Naive thymus-derived CD4-positive, alpha-beta T cell (primary cell): Measurements from ENCODE around the gene STON2. TPM values are rescaled to one million over a fixed set of nuclear protein-coding genes. Genes with fewer than 3 reads are reported as not detected.
"Not testable (repeated sequence)": the region's sequence is repeated elsewhere in the genome, so short reads cannot be mapped to it uniquely, and the experiment has no call there.

Source experiments
- ATAC-seq: fragments of 150-1000 bp; cut with Tn5 transposase; 2 replicates; pipeline ENCODE4 v1.10.0; 2021; ENCODE audit warnings: mild to moderate bottlenecking, moderate library complexity
- CTCF ChIA-PET: fragments of 350-600 bp; sonication (Branson Sonifier 250); formaldehyde crosslinking; loops from one replicate; lab custom pipeline; 2021; ENCODE audit warnings: antibody characterized with exemption; lab: Charles Lee
- POLR2A ChIA-PET: fragments of 350-600 bp; sonication (Branson Sonifier 250); formaldehyde crosslinking; loops from one replicate; lab custom pipeline; 2021; ENCODE audit warnings: antibody characterized with exemption, inconsistent platforms; lab: Charles Lee
- DNase-seq, 9 donors: peaks; one replicate each; pipeline versions ENCODE4 v3.0.0 to v3.0.0-alpha.2; 2020 to 2022; ENCODE audit warnings: mixed read lengths in 1 of 9
- H3K27ac ChIP-seq: one replicate; pipeline ENCODE4 v1.7.0; 2013; ENCODE audit warnings: mild to moderate bottlenecking, low read depth, low read length, moderate library complexity
- H3K27me3 ChIP-seq, 2 donors: one replicate each; pipeline ENCODE4 v1.7.0; 2013; ENCODE audit warnings: low read length in 2 of 2, mild to moderate bottlenecking in 2 of 2, moderate library complexity in 2 of 2; ENCODE audit not compliant: control insufficient read depth in 2 of 2, insufficient read depth in 2 of 2
- H3K36me3 ChIP-seq, 3 experiments: 1 replicate in 2 of 3; 2 replicates in 1 of 3; pipeline ENCODE4 v1.7.0; 2013; ENCODE audit warnings: low read length in 3 of 3, mild to moderate bottlenecking in 3 of 3, moderate library complexity in 1 of 3; ENCODE audit not compliant: insufficient read depth in 3 of 3, control insufficient read depth in 2 of 3
- H3K4me1 ChIP-seq, 2 donors: one replicate each; pipeline ENCODE4 v1.7.0; 2013; ENCODE audit warnings: low read length in 2 of 2, mild to moderate bottlenecking in 2 of 2, moderate library complexity in 1 of 2; ENCODE audit not compliant: control insufficient read depth in 2 of 2, insufficient read depth in 2 of 2
- H3K4me3 ChIP-seq: 2 replicates; pipeline ENCODE4 v1.7.0; 2013; ENCODE audit warnings: mild to moderate bottlenecking, low read length
- H3K9me3 ChIP-seq, 3 experiments: 1 replicate in 2 of 3; 2 replicates in 1 of 3; pipeline ENCODE4 v1.7.0; 2013; ENCODE audit warnings: low read length in 3 of 3; ENCODE audit not compliant: control insufficient read depth in 2 of 3
- H3K27ac Mint-ChIP-seq, 9 donors: one replicate each; pipeline ENCODE4 v1.8.0; 2020 to 2022; ENCODE audit warnings: mixed read lengths in 9 of 9, mild to moderate bottlenecking in 8 of 9, moderate library complexity in 5 of 9, inconsistent platforms in 2 of 9
- H3K27me3 Mint-ChIP-seq, 5 donors: one replicate each; pipeline ENCODE4 v1.8.0; 2021 to 2022; ENCODE audit warnings: mixed read lengths in 5 of 5, mild to moderate bottlenecking in 1 of 5
- H3K36me3 Mint-ChIP-seq, 5 donors: one replicate each; pipeline ENCODE4 v1.8.0; 2020 to 2022; ENCODE audit warnings: mixed read lengths in 5 of 5, mild to moderate bottlenecking in 3 of 5, inconsistent platforms in 1 of 5
- H3K4me1 Mint-ChIP-seq, 7 donors: one replicate each; pipeline ENCODE4 v1.8.0; 2020 to 2022; ENCODE audit warnings: mixed read lengths in 7 of 7, mild to moderate bottlenecking in 3 of 7, inconsistent platforms in 1 of 7
- H3K4me3 Mint-ChIP-seq, 10 donors: one replicate each; pipeline ENCODE4 v1.8.0; 2020 to 2022; ENCODE audit warnings: mild to moderate bottlenecking in 10 of 10, mixed read lengths in 10 of 10, moderate library complexity in 6 of 10, inconsistent platforms in 2 of 10
- H3K9me3 Mint-ChIP-seq, 11 donors: one replicate each; pipeline ENCODE4 v1.8.0; 2020 to 2022; ENCODE audit warnings: mixed read lengths in 11 of 11, mild to moderate bottlenecking in 4 of 11, inconsistent platforms in 1 of 11, moderate library complexity in 1 of 11
- intact Hi-C, 2 donors: fragments of 100-400 bp; cut with micrococcal nuclease; formaldehyde crosslinking; loops; one replicate each; pipeline ENCODE4 v1.15.1; 2023
- polyA plus RNA-seq, 2 donors: library from polyadenylated mRNA; unstranded; fragments of 300-500 nt; fragmentation: Illumina TruSeq; gene quantifications; one replicate each; pipeline ENCODE4 v1.2.3, GENCODE V29; 2021
- total RNA-seq, 6 experiments: library from RNA in 5 of 6; stranded (reverse) in 5 of 6; gene quantifications; 1 replicate in 5 of 6; 2 replicates in 1 of 6; pipeline ENCODE4 v1.2.3 and lab custom pipeline; 2021 to 2026

The STON2 gene
- total and polyA plus RNA-seq, 7 experiments from 2014 or later, result 0.19 to 3.4 (median 0.65) TPM; not detected in 4

DNA sequence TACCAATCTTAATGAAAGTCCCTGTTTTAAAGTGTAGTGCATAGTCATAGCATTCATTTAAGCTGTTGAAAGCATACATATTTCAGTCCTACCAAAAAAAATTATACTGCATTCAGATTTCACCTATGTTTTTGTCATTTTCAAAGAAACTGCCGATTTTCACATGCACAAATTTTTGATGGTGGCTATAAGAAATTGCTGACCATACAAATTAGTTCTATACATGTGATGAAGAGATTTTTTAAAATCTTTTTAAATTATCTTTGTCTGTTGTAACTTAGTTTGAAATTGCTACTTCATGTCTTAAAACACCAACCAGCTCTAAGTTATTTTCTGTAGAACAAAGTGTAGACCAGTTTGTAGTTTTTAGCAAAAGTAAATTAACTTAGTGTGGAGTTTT lies 175.9 kb downstream of the STON2 start:
- ChIA-PET CTCF (interaction anchor here (0.5 kb wide), 1 partner anchor 35 kb away, joined by 3 read pairs; no protein-coding TSS in a partner anchor), POLR2A (no interaction called here)
- no peaks in the 10 kb centered on the region for H3K27me3 ChIP-seq
- no peak overlapping the region for H3K4me3 Mint-ChIP-seq
- intact Hi-C loops, result no loop called here
- no peak overlapping the region for H3K27ac Mint-ChIP-seq
- peaks cover 0 to 11% (median 0%) of the 10 kb centered on the region in 5 donors for H3K27me3 Mint-ChIP-seq
- H3K9me3 ChIP-seq, result no peaks in the 10 kb centered on the region
- peaks cover 0 to 9% (median 0%) of the 10 kb centered on the region in 5 donors for H3K36me3 Mint-ChIP-seq
- peaks cover 0 to 5% (median 0%) of the 10 kb centered on the region in 3 experiments for H3K36me3 ChIP-seq
- H3K4me1 ChIP-seq, result peaks cover 6 to 8% of the 10 kb centered on the region in 2 donors
- DNase-seq (no peak), ATAC-seq (no peak)
- peaks cover 0 to 15% (median 6%) of the 10 kb centered on the region in 7 donors for H3K4me1 Mint-ChIP-seq
- H3K9me3 Mint-ChIP-seq, result peaks cover 0 to 11% (median 0%) of the 10 kb centered on the region in 11 donors
- H3K27ac ChIP-seq, result no peak overlapping the region
- no peak overlapping the region for H3K4me3 ChIP-seq

DNA sequence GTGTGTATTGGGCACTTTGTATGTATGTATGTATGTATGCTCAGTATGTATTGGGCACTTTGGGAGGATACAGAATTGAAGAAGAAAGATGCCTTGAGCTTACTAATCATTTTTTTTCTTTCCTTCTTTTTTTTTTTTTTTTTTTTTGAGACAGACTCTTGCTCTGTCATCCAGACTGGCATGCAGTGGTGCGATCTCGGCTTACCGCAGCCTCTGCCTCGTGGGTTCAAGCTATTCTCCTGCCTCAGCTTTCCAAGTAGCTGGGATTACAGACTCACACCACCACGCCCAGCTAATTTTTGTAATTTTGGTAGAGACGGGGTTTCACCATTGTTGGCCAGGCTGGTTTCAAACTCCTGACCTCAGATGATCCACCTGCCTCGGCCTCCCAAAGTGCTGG lies 176.3 kb downstream of the STON2 start:
- DNase-seq, H3K27ac ChIP-seq, H3K27me3 ChIP-seq, intact Hi-C loops, H3K9me3 ChIP-seq, H3K27ac Mint-ChIP-seq, H3K4me3 Mint-ChIP-seq, ATAC-seq, CTCF ChIA-PET, H3K36me3 ChIP-seq, H3K4me3 ChIP-seq: not testable (repeated sequence)
- H3K36me3 Mint-ChIP-seq, result peaks cover 0 to 10% (median 0%) of the 10 kb centered on the region in 5 donors
- peaks cover 0 to 11% (median 0%) of the 10 kb centered on the region in 11 donors for H3K9me3 Mint-ChIP-seq
- H3K4me1 Mint-ChIP-seq, result peaks cover 0 to 20% (median 10%) of the 10 kb centered on the region in 7 donors
- H3K27me3 Mint-ChIP-seq, result peaks cover 0 to 11% (median 0%) of the 10 kb centered on the region in 5 donors
- peaks cover 7 to 11% of the 10 kb centered on the region in 2 donors for H3K4me1 ChIP-seq
- POLR2A ChIA-PET, result interaction anchor here (0.6 kb wide), 1 partner anchor 190 kb away, joined by 3 read pairs; no protein-coding TSS in a partner anchor

DNA sequence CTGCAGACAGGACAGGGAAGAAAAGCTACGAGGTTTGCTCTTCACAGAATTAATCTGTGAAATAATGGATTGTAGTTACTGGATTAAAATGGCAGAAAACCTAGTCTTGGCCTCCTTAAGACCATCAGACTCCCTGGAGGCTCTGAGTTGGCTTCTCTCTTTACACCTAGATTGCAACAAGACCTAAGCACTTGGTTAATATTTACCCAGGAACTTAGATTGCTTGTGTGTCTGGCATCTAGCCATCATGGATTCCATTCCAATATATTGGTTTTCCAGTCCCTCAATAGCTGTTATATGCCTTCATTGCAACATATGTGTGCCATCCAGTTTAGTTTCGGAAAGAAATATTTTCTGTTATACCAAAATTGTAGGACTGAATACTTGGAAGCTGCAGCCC lies 177.4 kb downstream of the STON2 start:
- Histone ChIP-seq H3K27ac (no peak overlapping the region), H3K27me3 (no peaks in the 10 kb centered on the region), H3K36me3 (peaks cover 0 to 5% (median 0%) of the 10 kb centered on the region in 3 experiments), H3K9me3 (no peaks in the 10 kb centered on the region), H3K4me3 (no peak overlapping the region), H3K4me1 (peaks cover 16 to 22% of the 10 kb centered on the region in 2 donors)
- peak overlapping the region in 3 of 10 donors; percentile 56 to 99 (median 92) for H3K4me3 Mint-ChIP-seq
- H3K27me3 Mint-ChIP-seq, result peaks cover 0 to 11% (median 0%) of the 10 kb centered on the region in 5 donors
- POLR2A ChIA-PET, result interaction anchor here (1.1 to 3.5 kb wide), 4 partner anchors 11 to 290 kb away, joined by 3 to 28 read pairs (median 8); no protein-coding TSS in a partner anchor
- DNase-seq (no peak), ATAC-seq (no peak)
- peaks cover 0 to 10% (median 0%) of the 10 kb centered on the region in 5 donors for H3K36me3 Mint-ChIP-seq
- H3K4me1 Mint-ChIP-seq, result peaks cover 6 to 31% (median 17%) of the 10 kb centered on the region in 7 donors
- H3K9me3 Mint-ChIP-seq, result peaks cover 0 to 11% (median 0%) of the 10 kb centered on the region in 11 donors
- peak overlapping the region in 2 of 9 donors; percentile 98 to 100 for H3K27ac Mint-ChIP-seq
- intact Hi-C loops, result no loop called here
- CTCF ChIA-PET, result no interaction called here

DNA sequence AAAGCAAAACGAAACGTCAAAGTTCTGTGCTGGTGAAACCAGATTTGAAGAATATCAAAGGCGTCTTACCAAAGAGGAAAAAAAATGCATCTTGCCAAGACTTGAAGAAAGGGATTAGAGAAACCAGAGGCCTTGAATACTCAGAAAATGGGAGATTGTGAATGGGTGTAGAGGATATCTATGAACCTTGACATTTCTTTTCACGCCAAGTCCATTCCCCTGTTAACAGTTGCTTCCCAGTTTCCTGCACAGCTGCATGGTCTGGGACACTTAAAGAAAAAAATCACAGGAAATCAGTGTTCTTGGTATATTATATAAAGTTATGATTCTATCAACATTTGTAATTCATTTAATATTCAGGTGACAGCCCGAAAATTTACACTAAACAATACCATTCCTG lies 178.0 kb downstream of the STON2 start:
- H3K27ac Mint-ChIP-seq, result peak overlapping the region; percentile 98 to 100 (median 99)
- H3K9me3 ChIP-seq, result no peaks in the 10 kb centered on the region
- H3K27me3 ChIP-seq, result no peaks in the 10 kb centered on the region
- DNase-seq, result no peak
- intact Hi-C loops, result no loop called here
- peaks cover 0 to 10% (median 0%) of the 10 kb centered on the region in 5 donors for H3K36me3 Mint-ChIP-seq
- H3K4me3 Mint-ChIP-seq, result peak overlapping the region; percentile 92 to 99 (median 94)
- peaks cover 21 to 28% of the 10 kb centered on the region in 2 donors for H3K4me1 ChIP-seq
- no peak overlapping the region for H3K27ac ChIP-seq
- H3K9me3 Mint-ChIP-seq, result peaks cover 0 to 11% (median 0%) of the 10 kb centered on the region in 11 donors
- H3K4me3 ChIP-seq, result no peak overlapping the region
- ATAC-seq, result no peak
- H3K36me3 ChIP-seq, result peaks cover 0 to 5% (median 0%) of the 10 kb centered on the region in 3 experiments
- ChIA-PET POLR2A (interaction anchor here (1.1 to 3.5 kb wide), 4 partner anchors 11 to 291 kb away, joined by 3 to 28 read pairs (median 8); no protein-coding TSS in a partner anchor), CTCF (no interaction called here)
- peaks cover 10 to 36% (median 23%) of the 10 kb centered on the region in 7 donors for H3K4me1 Mint-ChIP-seq
- peaks cover 0 to 11% (median 0%) of the 10 kb centered on the region in 5 donors for H3K27me3 Mint-ChIP-seq

DNA sequence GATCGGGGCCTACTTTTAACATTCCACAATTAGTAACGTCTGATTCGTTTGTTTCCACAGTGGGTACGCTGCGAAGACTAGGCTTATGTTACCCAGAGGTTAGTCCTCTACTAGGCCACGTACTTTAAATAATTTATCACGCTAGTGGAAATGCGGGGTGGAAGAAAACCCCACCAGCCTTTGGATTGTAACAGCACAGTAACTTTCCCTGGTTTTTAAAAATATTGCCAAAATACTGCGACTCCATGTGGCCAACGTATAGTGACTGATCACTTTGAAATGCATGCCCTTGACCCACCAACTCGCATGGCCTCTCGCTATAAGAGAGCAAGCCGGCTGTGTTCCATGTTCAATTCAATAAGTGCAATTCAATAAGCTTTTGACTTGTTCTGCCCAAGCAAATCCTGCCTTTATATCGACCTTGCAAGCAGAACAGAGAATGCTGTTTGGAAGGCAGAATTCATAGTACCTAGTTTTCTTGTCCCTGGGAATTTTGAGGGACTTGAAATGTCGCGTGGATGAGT lies 178.5 kb downstream of the STON2 start:
- H3K9me3 ChIP-seq, result no peaks in the 10 kb centered on the region
- peaks cover 0 to 11% (median 0%) of the 10 kb centered on the region in 11 donors for H3K9me3 Mint-ChIP-seq
- ChIA-PET CTCF (interaction anchor here (1.0 kb wide), 1 partner anchor 51 kb away, joined by 4 read pairs; no protein-coding TSS in a partner anchor), POLR2A (interaction anchor here (0.7 to 3.5 kb wide), 13 partner anchors 11 to 312 kb away, joined by 3 to 28 read pairs (median 4); partner anchors contain the start of gene SEL1L)
- H3K27ac ChIP-seq, result peak overlapping the region; percentile 93
- intact Hi-C loops, result loop anchor here (1.0 to 2.0 kb wide), 4 partner anchors 47 to 313 kb away; partner anchors contain the start of gene CEP128 (in 2 of the 2)
- peaks cover 0 to 11% (median 0%) of the 10 kb centered on the region in 5 donors for H3K27me3 Mint-ChIP-seq
- peaks cover 22 to 28% of the 10 kb centered on the region in 2 donors for H3K4me1 ChIP-seq
- peak overlapping the region; percentile 94 for H3K4me3 ChIP-seq
- peaks cover 14 to 41% (median 28%) of the 10 kb centered on the region in 7 donors for H3K4me1 Mint-ChIP-seq
- no peak for ATAC-seq
- peaks cover 0 to 5% (median 0%) of the 10 kb centered on the region in 3 experiments for H3K36me3 ChIP-seq
- H3K4me3 Mint-ChIP-seq, result peak overlapping the region; percentile 92 to 99 (median 94)
- H3K27ac Mint-ChIP-seq, result peak overlapping the region; percentile 98 to 100 (median 99)
- peaks cover 0 to 12% (median 3%) of the 10 kb centered on the region in 5 donors for H3K36me3 Mint-ChIP-seq
- DNase-seq, result peak in 1 of 9 donors; percentile 3
- no peaks in the 10 kb centered on the region for H3K27me3 ChIP-seq

DNA sequence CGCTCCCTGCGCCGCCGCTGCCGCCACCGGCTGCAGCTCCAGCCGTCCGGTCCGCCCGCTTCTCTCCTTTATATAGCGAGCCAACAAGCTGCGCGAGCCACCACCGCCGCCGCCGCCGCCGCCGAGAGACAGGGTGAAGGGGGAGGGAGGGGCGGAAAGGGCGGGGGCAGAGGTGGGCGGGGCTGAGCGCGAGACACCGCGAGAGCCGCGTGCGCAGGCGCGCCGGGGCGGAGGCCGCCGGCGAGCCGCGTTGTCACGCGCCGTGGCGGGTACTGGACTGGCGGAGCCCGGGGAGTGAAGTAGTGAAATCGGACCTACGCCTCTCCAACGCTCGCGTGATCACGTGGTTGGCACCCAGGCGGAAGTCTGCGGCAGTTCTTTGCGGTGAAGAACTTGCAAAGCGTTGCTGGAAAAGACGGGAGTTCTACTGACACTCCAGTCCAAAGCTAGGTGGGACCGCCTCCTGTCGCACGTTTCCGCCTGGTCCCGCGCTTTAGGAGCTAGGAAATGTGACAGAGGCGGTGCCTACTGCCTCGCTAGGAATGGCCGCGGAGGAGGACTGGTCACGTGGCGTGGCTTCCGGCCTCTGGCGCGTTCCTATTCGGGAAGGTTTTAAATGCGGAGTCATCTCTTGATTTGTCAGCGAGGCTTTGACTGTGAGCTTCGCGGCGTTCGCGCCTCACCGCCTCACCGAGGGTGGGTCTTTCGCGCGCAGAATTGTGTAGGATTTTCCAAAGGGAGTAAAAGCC lies 179.1 kb downstream of the STON2 start, which contains the start of gene GTF2A1:
Gene GTF2A1, minus strand, starts transcription at position 130 of the 749 bp plus-strand sequence. CDS start 441 bp downstream, outside the sequence.
- ChIA-PET POLR2A (interaction anchor here (0.7 to 3.5 kb wide), 15 partner anchors 10 to 313 kb away, joined by 3 to 28 read pairs (median 4); partner anchors contain the start of gene SEL1L), CTCF (interaction anchor here (1.0 kb wide), 1 partner anchor 51 kb away, joined by 4 read pairs; no protein-coding TSS in a partner anchor)
- Histone ChIP-seq H3K4me1 (peaks cover 22 to 28% of the 10 kb centered on the region in 2 donors), H3K36me3 (peaks cover 0 to 7% (median 0%) of the 10 kb centered on the region in 3 experiments), H3K9me3 (no peaks in the 10 kb centered on the region), H3K27ac (peak within 1 kb of the TSS; percentile 97), H3K4me3 (peak within 1 kb of the TSS; percentile 94), H3K27me3 (no peaks in the 10 kb centered on the region)
- peak within 1 kb of the TSS; percentile 92 to 100 (median 99) for H3K4me3 Mint-ChIP-seq
- ATAC-seq (peak; percentile 84), DNase-seq (peak; percentile 92 to 96 (median 94))
- peaks cover 0 to 11% (median 0%) of the 10 kb centered on the region in 5 donors for H3K27me3 Mint-ChIP-seq
- peaks cover 0 to 16% (median 7%) of the 10 kb centered on the region in 5 donors for H3K36me3 Mint-ChIP-seq
- H3K4me1 Mint-ChIP-seq, result peaks cover 16 to 47% (median 33%) of the 10 kb centered on the region in 7 donors
- intact Hi-C loops, result loop anchor here (1.0 to 2.0 kb wide), 4 partner anchors 48 to 313 kb away; partner anchors contain the start of gene CEP128 (in 2 of the 2)
- H3K9me3 Mint-ChIP-seq, result peaks cover 0 to 11% (median 0%) of the 10 kb centered on the region in 11 donors
- H3K27ac Mint-ChIP-seq, result peak within 1 kb of the TSS; percentile 98 to 100 (median 100)
